NCI-H2196 (cell line): Measurements from ENCODE around the gene MUL1.

ENCODE experiments used
- DNase-seq: peaks from one replicate; lab custom pipeline; 2025; ENCODE audit not compliant: unreplicated experiment; lab: John Stamatoyannopoulos, UW

MUL1 gene

DNA sequence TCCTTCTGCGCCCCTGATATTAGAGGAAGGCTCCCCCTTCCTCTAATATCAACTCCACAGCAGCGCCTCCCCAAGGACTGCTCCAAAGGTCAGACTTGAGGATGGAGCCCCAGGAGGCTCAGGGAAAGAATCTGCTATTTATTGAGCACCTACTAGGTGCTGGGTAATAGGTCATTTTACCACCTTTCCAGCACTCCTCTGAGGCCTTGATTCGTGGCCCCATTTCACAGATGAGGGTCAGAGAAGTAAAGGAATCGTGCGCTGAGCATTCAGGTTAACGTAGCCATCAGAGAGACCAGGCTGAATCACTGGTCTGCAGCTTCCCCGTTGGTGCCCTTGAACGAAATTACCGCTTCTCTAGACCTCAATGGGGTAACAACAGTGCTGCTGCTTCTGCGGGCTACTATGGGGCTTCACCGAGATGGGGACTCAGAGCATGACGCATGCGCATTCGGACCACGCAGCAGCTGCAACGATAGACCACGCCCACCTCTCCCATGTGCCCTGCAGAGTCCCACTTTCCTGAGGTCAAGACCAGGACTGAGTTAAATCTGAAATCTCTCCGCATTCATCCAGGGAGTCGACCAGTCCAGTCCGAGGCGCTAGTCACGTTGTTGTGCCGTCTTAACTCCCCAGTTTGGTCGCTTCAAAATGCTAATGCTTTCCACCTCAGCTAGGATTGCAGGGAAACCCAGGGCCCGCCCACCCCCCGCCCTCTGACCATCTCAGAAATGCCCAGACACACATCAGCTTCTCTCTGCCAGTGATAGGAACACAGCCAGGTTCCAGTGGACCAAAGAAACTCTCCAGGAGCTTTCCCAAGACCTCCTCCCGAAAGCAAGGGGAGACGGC, 34.9 kb downstream of the MUL1 start:
- no peak for DNase-seq

DNA sequence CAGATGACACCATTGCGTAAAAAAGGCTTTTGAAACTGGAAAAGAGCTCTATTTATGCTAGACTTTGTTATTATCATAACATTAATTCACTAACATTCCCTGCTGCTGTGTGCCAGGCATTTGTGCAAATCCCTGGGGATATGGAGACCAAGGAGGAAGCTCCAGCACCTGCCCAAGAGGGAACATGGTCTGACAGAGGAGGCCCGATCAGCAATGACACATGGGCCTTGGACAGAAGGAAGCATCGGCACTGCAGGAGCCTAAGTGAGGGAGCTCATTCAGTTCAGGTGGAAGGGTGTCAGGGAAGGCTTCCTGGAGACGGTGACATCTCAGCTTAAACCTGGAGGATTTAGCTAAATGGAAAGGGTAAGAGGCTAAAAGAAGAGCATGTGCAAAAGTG, 35.8 kb downstream of the MUL1 start:
- no peak for DNase-seq

DNA sequence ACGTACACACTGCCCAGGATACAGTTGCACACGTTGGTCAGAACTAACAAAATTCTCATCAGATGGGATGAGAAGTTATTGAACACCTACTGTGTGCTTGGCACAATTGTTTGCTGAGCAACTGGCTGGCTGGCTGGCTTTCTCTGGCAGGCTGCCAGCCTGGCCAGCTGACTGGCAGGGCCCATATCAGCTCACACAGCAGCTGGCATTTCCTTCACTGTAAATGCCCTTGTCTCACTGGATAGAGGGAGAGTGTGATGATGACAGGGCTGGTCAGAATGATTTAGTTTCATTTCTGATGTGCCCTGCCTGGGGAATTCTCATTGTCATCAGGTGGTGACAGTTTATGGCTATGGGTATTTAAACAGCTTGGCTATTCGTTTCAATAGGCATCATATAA, 37.8 kb downstream of the MUL1 start:
- DNase-seq: peak; percentile 57

DNA sequence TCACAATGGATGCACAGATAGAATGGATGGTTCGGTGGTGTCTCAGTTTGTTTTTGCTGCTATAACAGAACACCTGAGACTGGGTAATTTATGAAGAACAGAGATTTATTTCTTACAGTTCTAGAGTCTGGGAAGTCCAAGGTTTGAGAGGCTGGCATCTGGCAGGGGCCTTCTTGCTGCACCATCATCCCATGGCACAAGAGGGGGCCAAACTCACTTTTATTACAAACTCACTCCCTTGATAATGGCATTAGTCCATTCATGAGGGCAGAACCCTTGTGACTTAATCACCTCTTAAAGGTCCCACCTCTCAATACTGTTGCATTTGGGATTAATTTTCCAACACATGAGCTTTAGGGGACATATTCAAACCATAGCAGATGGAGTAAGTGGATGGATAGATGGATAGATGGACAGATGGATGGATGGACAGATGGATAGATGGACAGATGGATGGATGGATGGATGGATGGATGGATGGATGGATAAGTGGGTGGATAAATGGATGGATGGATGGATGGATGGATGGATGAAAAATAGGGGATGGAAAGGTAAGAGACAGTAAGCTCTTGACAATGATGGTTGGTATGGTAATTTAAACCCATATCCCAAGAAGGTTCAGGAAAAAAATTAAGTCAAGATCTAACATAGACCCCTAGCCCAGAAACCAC, 38.4 kb downstream of the MUL1 start:
- DNase-seq: no peak

DNA sequence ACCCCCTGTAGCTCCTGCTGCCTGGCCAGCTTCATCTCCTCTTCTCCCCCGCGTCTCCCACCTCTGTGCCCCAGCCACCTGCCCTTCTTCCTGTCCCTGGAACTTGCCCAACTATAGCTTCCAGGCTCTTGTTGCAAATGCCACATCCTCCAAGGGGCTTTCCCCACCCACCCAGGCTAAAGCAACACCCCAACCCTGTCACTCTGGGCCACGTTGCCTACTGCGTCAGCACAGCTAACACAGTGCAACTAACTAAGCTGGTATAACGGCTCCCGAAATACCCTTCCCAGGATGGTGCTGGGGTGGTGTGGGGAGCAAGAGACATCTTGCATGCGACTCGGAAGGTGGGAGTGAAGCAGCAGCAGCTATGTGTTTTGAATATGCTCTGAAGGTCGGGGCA, 41.7 kb downstream of the MUL1 start:
- no peak for DNase-seq

DNA sequence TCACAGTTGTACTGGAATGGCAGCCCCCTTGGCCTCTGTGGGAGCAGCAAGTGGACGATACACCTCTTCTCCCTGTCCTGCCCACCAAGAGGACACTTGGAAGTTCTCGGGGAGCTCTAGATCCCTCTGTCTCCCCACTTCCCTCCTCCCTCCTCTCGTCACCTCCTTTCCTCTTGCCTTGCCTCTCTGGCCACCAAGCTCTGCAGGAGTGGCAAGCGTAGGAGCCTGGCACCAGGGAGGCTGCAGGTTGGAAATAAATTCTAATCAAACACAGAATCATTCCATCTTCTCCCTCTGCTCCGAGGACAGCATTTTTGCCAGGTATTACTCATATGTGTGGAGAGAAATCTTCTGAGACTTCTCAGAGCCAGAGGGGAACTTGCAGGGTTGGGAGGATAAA, 42.8 kb downstream of the MUL1 start:
- no peak for DNase-seq

DNA sequence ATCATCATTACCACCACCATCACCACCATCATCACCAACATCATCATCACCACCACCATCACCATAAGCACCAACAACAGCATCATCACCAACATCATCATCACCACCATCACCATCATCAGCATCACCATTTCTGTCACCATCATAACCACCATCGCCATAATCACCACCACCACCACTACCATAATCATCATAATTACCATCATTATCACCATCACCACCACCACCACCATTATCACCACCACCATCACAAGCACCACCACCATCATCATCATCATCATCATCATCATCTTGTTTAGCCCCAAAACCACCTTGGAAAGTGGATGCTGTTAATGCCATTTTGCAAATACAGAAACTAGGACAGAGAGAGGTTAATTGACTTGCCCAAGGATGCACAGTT, 44.4 kb downstream of the MUL1 start:
- DNase-seq: no peak

DNA sequence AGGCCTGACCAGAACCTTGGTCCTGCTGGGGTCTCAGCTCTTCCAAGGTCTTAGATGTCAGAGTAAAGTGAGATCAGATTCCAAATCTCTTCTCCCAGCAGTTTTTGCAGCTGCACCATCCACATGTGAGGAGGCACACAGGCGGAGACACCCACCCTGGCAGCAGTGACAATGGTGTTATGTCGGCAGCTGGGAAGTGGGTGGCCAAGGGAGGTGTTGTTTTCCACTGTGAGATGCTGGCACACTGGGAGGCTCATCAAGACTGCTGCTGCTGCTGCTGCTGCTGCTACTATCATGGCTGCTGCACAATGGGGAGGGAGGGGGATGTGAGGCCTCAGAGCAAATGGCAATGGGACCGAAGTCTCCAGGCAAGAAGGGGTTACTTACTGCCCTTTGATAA, 45.6 kb downstream of the MUL1 start:
- no peak for DNase-seq

DNA sequence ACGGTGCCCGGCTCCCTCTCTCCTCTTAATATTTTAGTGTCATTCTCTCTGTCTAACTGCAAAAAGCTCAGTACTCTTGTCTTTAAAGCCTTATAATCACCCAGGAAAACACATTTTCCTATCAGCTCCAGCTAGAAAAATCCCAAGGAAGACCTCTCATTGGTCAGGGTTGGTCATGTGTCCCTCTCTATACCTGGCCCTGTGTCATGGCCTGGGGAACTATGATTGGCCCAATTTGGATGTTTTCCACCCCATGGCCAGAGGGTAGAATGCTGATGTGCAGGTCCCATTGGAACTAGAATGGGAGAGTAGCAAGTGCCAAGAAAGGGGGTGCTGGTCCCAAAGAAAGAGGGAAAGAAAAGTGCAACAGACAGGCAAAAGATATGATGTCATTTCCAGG, 49.2 kb downstream of the MUL1 start:
- no peak for DNase-seq

DNA sequence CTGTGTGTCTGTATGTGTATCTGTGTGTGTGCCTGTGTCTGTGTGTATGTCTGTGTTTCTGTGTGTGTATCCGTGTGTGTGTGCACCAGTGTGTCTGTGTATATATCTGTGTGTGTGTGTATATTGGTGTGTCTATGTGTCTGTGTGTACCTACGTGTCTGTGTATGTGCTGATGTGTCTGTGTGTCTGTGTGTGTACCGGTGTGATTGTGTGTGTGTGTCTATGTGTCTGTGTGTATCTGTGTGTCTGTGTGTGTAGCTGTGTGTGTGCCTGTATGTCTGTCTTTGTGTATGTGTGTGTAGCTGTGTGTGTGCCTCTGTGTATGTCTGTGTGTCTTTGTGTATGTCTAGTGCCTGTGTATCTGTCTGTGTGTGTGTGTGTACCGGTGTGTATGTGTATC, 53.9 kb downstream of the MUL1 start:
- DNase-seq: no peak

DNA sequence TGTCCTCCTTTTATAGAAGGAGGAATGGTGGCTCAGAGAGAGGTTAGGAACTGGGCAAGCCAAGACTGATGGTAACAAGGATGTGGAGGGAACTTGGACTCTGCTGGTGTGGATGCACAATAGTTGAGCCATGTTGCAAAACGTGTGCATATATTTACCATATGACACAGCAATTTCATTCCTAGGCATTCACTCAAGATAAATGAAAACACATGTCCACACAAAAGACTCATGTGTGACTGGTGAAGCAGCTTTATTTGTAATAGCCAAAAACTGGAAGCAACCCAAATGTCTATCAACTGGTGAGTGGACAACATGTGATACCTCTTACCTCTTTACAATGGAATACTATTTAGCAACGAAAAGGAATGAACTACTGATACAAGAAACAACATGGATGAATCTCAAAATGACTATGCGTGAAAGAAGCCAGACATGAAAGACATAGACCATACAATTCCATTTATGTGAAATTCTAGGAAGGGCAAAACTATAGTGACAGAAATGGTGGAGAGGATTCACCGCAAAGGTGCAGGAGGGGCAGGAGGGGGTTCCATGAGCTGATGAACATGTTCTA, 58.1 kb downstream of the MUL1 start:
- DNase-seq: no peak
